Measurements from ENCODE around the gene PKHD1.

PKHD1 gene

GRCh38 chr6:51717477-51717876, 369.9 kb downstream of the PKHD1 start:
- in situ Hi-C loops (cut with MboI; ENCODE audit: low sequenced_read_pairs), result no loop called here
- DNase-seq (ENCODE audit: low spot score in 2 of 2), result no peak
- no peaks in the 10 kb centered on the region for H3K9me3 ChIP-seq
- H3K4me1 ChIP-seq, result no peaks in the 10 kb centered on the region
- no peaks in the 10 kb centered on the region for H3K36me3 ChIP-seq (replicated peaks)
- no peaks in the 10 kb centered on the region for H3K27me3 ChIP-seq (ENCODE audit: low read depth)
- H3K4me3 ChIP-seq, result no peak overlapping the region

- Histone ChIP-seq H3K4me1 (no peaks in the 10 kb centered on the region), H3K27me3 (ENCODE audit: low read depth) (no peaks in the 10 kb centered on the region), H3K36me3 (replicated peaks) (no peaks in the 10 kb centered on the region), H3K4me3 (no peak overlapping the region), H3K9me3 (no peaks in the 10 kb centered on the region)
- in situ Hi-C loops (cut with MboI; ENCODE audit: low sequenced_read_pairs), result no loop called here
- no peak for DNase-seq (ENCODE audit: low spot score in 2 of 2)
These were observed 375.5 kb downstream of the PKHD1 start for GRCh38 chr6:51711876-51712275.

- H3K4me3 ChIP-seq, result no peak overlapping the region
- H3K9me3 ChIP-seq, result no peaks in the 10 kb centered on the region
- in situ Hi-C loops (cut with MboI; ENCODE audit: low sequenced_read_pairs), result no loop called here
- no peaks in the 10 kb centered on the region for H3K27me3 ChIP-seq (ENCODE audit: low read depth)
- no peaks in the 10 kb centered on the region for H3K36me3 ChIP-seq (replicated peaks)
- no peaks in the 10 kb centered on the region for H3K4me1 ChIP-seq
- DNase-seq (ENCODE audit: low spot score in 2 of 2), result no peak
These were observed 381.3 kb downstream of the PKHD1 start for GRCh38 chr6:51706086-51706485.

- H3K36me3 ChIP-seq (replicated peaks), result no peaks in the 10 kb centered on the region
- H3K4me1 ChIP-seq, result no peaks in the 10 kb centered on the region
- no peaks in the 10 kb centered on the region for H3K27me3 ChIP-seq (ENCODE audit: low read depth)
- H3K4me3 ChIP-seq, result no peak overlapping the region
- H3K9me3 ChIP-seq, result no peaks in the 10 kb centered on the region
- DNase-seq (ENCODE audit: low spot score in 2 of 2), result no peak
- in situ Hi-C loops (cut with MboI; ENCODE audit: low sequenced_read_pairs), result no loop called here
These were observed 382.4 kb downstream of the PKHD1 start for GRCh38 chr6:51704932-51705540.

GRCh38 chr6:51702851-51703250, 384.6 kb downstream of the PKHD1 start:
- Histone ChIP-seq H3K27me3 (ENCODE audit: low read depth) (no peaks in the 10 kb centered on the region), H3K9me3 (no peaks in the 10 kb centered on the region), H3K36me3 (replicated peaks) (no peaks in the 10 kb centered on the region), H3K4me1 (no peaks in the 10 kb centered on the region), H3K4me3 (no peak overlapping the region)
- no peak for DNase-seq (ENCODE audit: low spot score in 2 of 2)
- in situ Hi-C loops (cut with MboI; ENCODE audit: low sequenced_read_pairs), result no loop called here

- no peak overlapping the region for H3K4me3 ChIP-seq
- in situ Hi-C loops (cut with MboI; ENCODE audit: low sequenced_read_pairs), result no loop called here
- H3K36me3 ChIP-seq (replicated peaks), result no peaks in the 10 kb centered on the region
- no peaks in the 10 kb centered on the region for H3K4me1 ChIP-seq
- no peak for DNase-seq (ENCODE audit: low spot score in 2 of 2)
- no peaks in the 10 kb centered on the region for H3K9me3 ChIP-seq
- H3K27me3 ChIP-seq (ENCODE audit: low read depth), result no peaks in the 10 kb centered on the region
These were observed 402.8 kb downstream of the PKHD1 start for GRCh38 chr6:51684603-51685002.

GRCh38 chr6:51684038-51684437, 403.4 kb downstream of the PKHD1 start:
- no peak for DNase-seq (ENCODE audit: low spot score in 2 of 2)
- Histone ChIP-seq H3K4me1 (no peaks in the 10 kb centered on the region), H3K36me3 (replicated peaks) (no peaks in the 10 kb centered on the region), H3K9me3 (no peaks in the 10 kb centered on the region), H3K4me3 (no peak overlapping the region), H3K27me3 (ENCODE audit: low read depth) (no peaks in the 10 kb centered on the region)
- in situ Hi-C loops (cut with MboI; ENCODE audit: low sequenced_read_pairs), result no loop called here

- in situ Hi-C loops (cut with MboI; ENCODE audit: low sequenced_read_pairs), result no loop called here
- no peak for DNase-seq (ENCODE audit: low spot score in 2 of 2)
- H3K27me3 ChIP-seq (ENCODE audit: low read depth), result no peaks in the 10 kb centered on the region
- H3K4me3 ChIP-seq, result no peak overlapping the region
- no peaks in the 10 kb centered on the region for H3K9me3 ChIP-seq
- no peaks in the 10 kb centered on the region for H3K36me3 ChIP-seq (replicated peaks)
- no peaks in the 10 kb centered on the region for H3K4me1 ChIP-seq
These were observed 408.4 kb downstream of the PKHD1 start for GRCh38 chr6:51678905-51679620.

- no peaks in the 10 kb centered on the region for H3K9me3 ChIP-seq
- no peak overlapping the region for H3K4me3 ChIP-seq
- no peaks in the 10 kb centered on the region for H3K36me3 ChIP-seq (replicated peaks)
- in situ Hi-C loops (cut with MboI; ENCODE audit: low sequenced_read_pairs), result no loop called here
- H3K4me1 ChIP-seq, result no peaks in the 10 kb centered on the region
- no peak for DNase-seq (ENCODE audit: low spot score in 2 of 2)
- H3K27me3 ChIP-seq (ENCODE audit: low read depth), result no peaks in the 10 kb centered on the region
These were observed 409.1 kb downstream of the PKHD1 start for GRCh38 chr6:51678274-51678673.

- no peaks in the 10 kb centered on the region for H3K27me3 ChIP-seq (ENCODE audit: low read depth)
- no peak overlapping the region for H3K4me3 ChIP-seq
- H3K36me3 ChIP-seq (replicated peaks), result no peaks in the 10 kb centered on the region
- in situ Hi-C loops (cut with MboI; ENCODE audit: low sequenced_read_pairs), result no loop called here
- no peaks in the 10 kb centered on the region for H3K9me3 ChIP-seq
- no peaks in the 10 kb centered on the region for H3K4me1 ChIP-seq
- no peak for DNase-seq (ENCODE audit: low spot score in 2 of 2)
These were observed 411.5 kb downstream of the PKHD1 start for GRCh38 chr6:51675922-51676275.

- Histone ChIP-seq H3K9me3 (no peaks in the 10 kb centered on the region), H3K27me3 (ENCODE audit: low read depth) (no peaks in the 10 kb centered on the region), H3K4me3 (no peak overlapping the region), H3K36me3 (replicated peaks) (no peaks in the 10 kb centered on the region), H3K4me1 (no peaks in the 10 kb centered on the region)
- in situ Hi-C loops (cut with MboI; ENCODE audit: low sequenced_read_pairs), result no loop called here
- no peak for DNase-seq (ENCODE audit: low spot score in 2 of 2)
These were observed 412.1 kb downstream of the PKHD1 start for GRCh38 chr6:51675020-51675921.

- no peaks in the 10 kb centered on the region for H3K36me3 ChIP-seq (replicated peaks)
- H3K4me1 ChIP-seq, result no peaks in the 10 kb centered on the region
- in situ Hi-C loops (cut with MboI; ENCODE audit: low sequenced_read_pairs), result no loop called here
- H3K4me3 ChIP-seq, result no peak overlapping the region
- H3K27me3 ChIP-seq (ENCODE audit: low read depth), result no peaks in the 10 kb centered on the region
- no peaks in the 10 kb centered on the region for H3K9me3 ChIP-seq
- no peak for DNase-seq (ENCODE audit: low spot score in 2 of 2)
These were observed 423.9 kb downstream of the PKHD1 start for GRCh38 chr6:51663525-51663924.

GRCh38 chr6:51660767-51661166, 426.6 kb downstream of the PKHD1 start:
- Histone ChIP-seq H3K27me3 (ENCODE audit: low read depth) (no peaks in the 10 kb centered on the region), H3K4me1 (no peaks in the 10 kb centered on the region), H3K36me3 (replicated peaks) (no peaks in the 10 kb centered on the region), H3K9me3 (no peaks in the 10 kb centered on the region), H3K4me3 (no peak overlapping the region)
- DNase-seq (ENCODE audit: low spot score in 2 of 2), result no peak
- in situ Hi-C loops (cut with MboI; ENCODE audit: low sequenced_read_pairs), result no loop called here

- Histone ChIP-seq H3K27me3 (ENCODE audit: low read depth) (no peaks in the 10 kb centered on the region), H3K9me3 (no peaks in the 10 kb centered on the region), H3K4me3 (no peak overlapping the region), H3K36me3 (replicated peaks) (no peaks in the 10 kb centered on the region), H3K4me1 (no peaks in the 10 kb centered on the region)
- in situ Hi-C loops (cut with MboI; ENCODE audit: low sequenced_read_pairs), result no loop called here
- DNase-seq (ENCODE audit: low spot score in 2 of 2), result no peak
These were observed 429.9 kb downstream of the PKHD1 start for GRCh38 chr6:51657491-51657890.
